GM18867 (cell line): ENCODE data around the gene DENND1C.
A peak's percentile ranks its signal among the peaks of the same experiment; 100 is the strongest.

Experiments
- ATAC-seq: cut with Tn5 transposase; IDR thresholded peaks from one replicate; pipeline ENCODE4 v1.9.1; 2021; ENCODE audit warnings: mild to moderate bottlenecking, moderate library complexity; ENCODE audit not compliant: unreplicated experiment

Gene DENND1C

GRCh38 chr19:6481541-6482342, at the start of gene DENND1C:
TSS of gene DENND1C (minus strand) at chr19:6481787. CDS start at chr19:6481695, 92 bp downstream.
- peak; percentile 61 for ATAC-seq

GRCh38 chr19:6530386-6531162, 49.0 kb upstream of the DENND1C start, which contains the start of gene TNFSF9:
TSS of gene TNFSF9 (plus strand) at chr19:6531026. CDS start at chr19:6531037, 11 bp downstream.
- ATAC-seq = peak; percentile 31

- ATAC-seq = no peak
These were observed 48.4 kb upstream of the DENND1C start for GRCh38 chr19:6529937-6530385.

GRCh38 chr19:6529351-6529750, 47.8 kb upstream of the DENND1C start:
- no peak for ATAC-seq

- no peak for ATAC-seq
These were observed 47.0 kb upstream of the DENND1C start for GRCh38 chr19:6528544-6529121.

GRCh38 chr19:6527893-6528543, 46.4 kb upstream of the DENND1C start:
- peak; percentile 45 for ATAC-seq

GRCh38 chr19:6524311-6524710, 42.7 kb upstream of the DENND1C start:
- no peak for ATAC-seq

GRCh38 chr19:6522712-6523111, 41.1 kb upstream of the DENND1C start:
- ATAC-seq = no peak

GRCh38 chr19:6521718-6522646, 40.4 kb upstream of the DENND1C start:
- ATAC-seq = peak; percentile 47

GRCh38 chr19:6519289-6519688, 37.7 kb upstream of the DENND1C start:
- no peak for ATAC-seq

GRCh38 chr19:6518145-6518911, 36.7 kb upstream of the DENND1C start:
- ATAC-seq = no peak

GRCh38 chr19:6516659-6517291, 35.2 kb upstream of the DENND1C start:
- ATAC-seq = peak; percentile 49

GRCh38 chr19:6516018-6516658, 34.6 kb upstream of the DENND1C start:
- peak; percentile 48 for ATAC-seq

- ATAC-seq = no peak
These were observed 33.4 kb upstream of the DENND1C start for GRCh38 chr19:6514926-6515544.

GRCh38 chr19:6514089-6514488, 32.5 kb upstream of the DENND1C start:
- no peak for ATAC-seq

- no peak for ATAC-seq
These were observed 29.0 kb upstream of the DENND1C start for GRCh38 chr19:6510618-6511017.

- ATAC-seq = no peak
These were observed 27.8 kb upstream of the DENND1C start for GRCh38 chr19:6509118-6509971.
